Dendritic cell treated with granulocyte-macrophage colony-stimulating factor and Interleukin-4, amounts not matched to agents 40 ng/mL and 50 ng/mL, for 4 days (primary cell): ENCODE results near the gene B3GALT5.
"Not testable (repeated sequence)": the region's sequence is repeated elsewhere in the genome, so short reads cannot be mapped to it uniquely, and the experiment has no call there.

ENCODE experiments used
- H3K27ac Mint-ChIP-seq: one replicate; pipeline ENCODE4 v1.8.0; 2022; ENCODE audit warnings: mild to moderate bottlenecking, mixed read lengths
- H3K27me3 Mint-ChIP-seq: one replicate; pipeline ENCODE4 v1.8.0; 2022; ENCODE audit warnings: mild to moderate bottlenecking, mixed read lengths
- H3K36me3 Mint-ChIP-seq: one replicate; pipeline ENCODE4 v1.8.0; 2022; ENCODE audit warnings: low read depth, mixed read lengths
- H3K4me1 Mint-ChIP-seq: one replicate; pipeline ENCODE4 v1.8.0; 2022; ENCODE audit warnings: low read depth, mixed read lengths
- H3K4me3 Mint-ChIP-seq: one replicate; pipeline ENCODE4 v1.8.0; 2022; ENCODE audit warnings: mild to moderate bottlenecking, moderate library complexity, mixed read lengths
- H3K9me3 Mint-ChIP-seq: one replicate; pipeline ENCODE4 v1.8.0; 2022; ENCODE audit warnings: mixed read lengths
- intact Hi-C: fragments of 100-400 bp; cut with micrococcal nuclease; formaldehyde crosslinking; loops from one replicate; pipeline ENCODE4 v1.15.0; 2022

B3GALT5 gene

GRCh38 chr21:39612233-39613040 lies at the start of gene B3GALT5:
Gene B3GALT5 (plus strand): TSS chr21:39612940. CDS start chr21:39660560, 47,620 bp downstream.
- no peaks in the 10 kb centered on the region for H3K36me3 Mint-ChIP-seq
- no peak within 1 kb of the TSS for H3K27ac Mint-ChIP-seq
- no peaks in the 10 kb centered on the region for H3K9me3 Mint-ChIP-seq
- intact Hi-C loops = no loop called here
- peaks cover 45% of the 10 kb centered on the region for H3K27me3 Mint-ChIP-seq
- no peaks in the 10 kb centered on the region for H3K4me1 Mint-ChIP-seq
- H3K4me3 Mint-ChIP-seq = no peak within 1 kb of the TSS

GRCh38 chr21:39564200-39564599 lies 48.5 kb upstream of the B3GALT5 start:
- no peak overlapping the region for H3K27ac Mint-ChIP-seq
- intact Hi-C loops = no loop called here

GRCh38 chr21:39567180-39567972 lies 45.4 kb upstream of the B3GALT5 start:
- intact Hi-C loops = no loop called here
- H3K9me3 Mint-ChIP-seq = no peaks in the 10 kb centered on the region
- no peak overlapping the region for H3K27ac Mint-ChIP-seq
- no peaks in the 10 kb centered on the region for H3K36me3 Mint-ChIP-seq
- no peaks in the 10 kb centered on the region for H3K4me1 Mint-ChIP-seq
- H3K4me3 Mint-ChIP-seq = no peak overlapping the region
- H3K27me3 Mint-ChIP-seq = no peaks in the 10 kb centered on the region

More at GRCh38 chr21:39564200-39564599, 48.5 kb upstream of the B3GALT5 start:
- Mint-ChIP-seq H3K9me3 (no peaks in the 10 kb centered on the region), H3K27me3 (no peaks in the 10 kb centered on the region), H3K4me3 (no peak overlapping the region), H3K36me3 (no peaks in the 10 kb centered on the region), H3K4me1 (no peaks in the 10 kb centered on the region)

GRCh38 chr21:39568361-39568760 lies 44.4 kb upstream of the B3GALT5 start:
- no peaks in the 10 kb centered on the region for H3K4me1 Mint-ChIP-seq
- H3K4me3 Mint-ChIP-seq = no peak overlapping the region
- intact Hi-C loops = no loop called here
- H3K9me3 Mint-ChIP-seq = no peaks in the 10 kb centered on the region
- no peaks in the 10 kb centered on the region for H3K27me3 Mint-ChIP-seq
- H3K36me3 Mint-ChIP-seq = no peaks in the 10 kb centered on the region
- H3K27ac Mint-ChIP-seq = no peak overlapping the region

- H3K4me1 Mint-ChIP-seq = peaks cover 6% of the 10 kb centered on the region
- no peaks in the 10 kb centered on the region for H3K9me3 Mint-ChIP-seq
- H3K27ac Mint-ChIP-seq = no peak overlapping the region
- intact Hi-C loops = no loop called here
- no peaks in the 10 kb centered on the region for H3K27me3 Mint-ChIP-seq
- H3K4me3 Mint-ChIP-seq = no peak overlapping the region
- H3K36me3 Mint-ChIP-seq = no peaks in the 10 kb centered on the region
These were observed 37.0 kb upstream of the B3GALT5 start for GRCh38 chr21:39575775-39576174.

- no peaks in the 10 kb centered on the region for H3K9me3 Mint-ChIP-seq
- no peak overlapping the region for H3K27ac Mint-ChIP-seq
- H3K36me3 Mint-ChIP-seq = no peaks in the 10 kb centered on the region
- H3K4me3 Mint-ChIP-seq = no peak overlapping the region
- peaks cover 6% of the 10 kb centered on the region for H3K4me1 Mint-ChIP-seq
- no peaks in the 10 kb centered on the region for H3K27me3 Mint-ChIP-seq
- intact Hi-C loops = no loop called here
These were observed 36.1 kb upstream of the B3GALT5 start for GRCh38 chr21:39576518-39577128.

GRCh38 chr21:39579734-39580332 lies 32.9 kb upstream of the B3GALT5 start:
- Mint-ChIP-seq H3K27ac (no peak overlapping the region), H3K9me3 (no peaks in the 10 kb centered on the region), H3K27me3 (no peaks in the 10 kb centered on the region), H3K36me3 (no peaks in the 10 kb centered on the region), H3K4me3 (no peak overlapping the region), H3K4me1 (peaks cover 6% of the 10 kb centered on the region)
- intact Hi-C loops = no loop called here

- H3K4me1 Mint-ChIP-seq = peaks cover 6% of the 10 kb centered on the region
- intact Hi-C loops = no loop called here
- no peaks in the 10 kb centered on the region for H3K9me3 Mint-ChIP-seq
- no peak overlapping the region for H3K27ac Mint-ChIP-seq
- H3K4me3 Mint-ChIP-seq = no peak overlapping the region
- no peaks in the 10 kb centered on the region for H3K27me3 Mint-ChIP-seq
- no peaks in the 10 kb centered on the region for H3K36me3 Mint-ChIP-seq
These were observed 32.0 kb upstream of the B3GALT5 start for GRCh38 chr21:39580744-39581143.

GRCh38 chr21:39581414-39581813 lies 31.3 kb upstream of the B3GALT5 start:
- Mint-ChIP-seq H3K27me3 (peaks cover 2% of the 10 kb centered on the region), H3K9me3 (no peaks in the 10 kb centered on the region), H3K4me3 (no peak overlapping the region), H3K4me1 (peaks cover 6% of the 10 kb centered on the region), H3K27ac (no peak overlapping the region), H3K36me3 (no peaks in the 10 kb centered on the region)
- intact Hi-C loops = no loop called here

GRCh38 chr21:39582749-39583148 lies 30.0 kb upstream of the B3GALT5 start:
- peaks cover 2% of the 10 kb centered on the region for H3K27me3 Mint-ChIP-seq
- no peaks in the 10 kb centered on the region for H3K4me1 Mint-ChIP-seq
- no peaks in the 10 kb centered on the region for H3K36me3 Mint-ChIP-seq
- H3K9me3 Mint-ChIP-seq = peaks cover 3% of the 10 kb centered on the region
- no peak overlapping the region for H3K27ac Mint-ChIP-seq
- intact Hi-C loops = no loop called here
- H3K4me3 Mint-ChIP-seq = no peak overlapping the region

GRCh38 chr21:39583586-39583985 lies 29.2 kb upstream of the B3GALT5 start:
- peaks cover 11% of the 10 kb centered on the region for H3K9me3 Mint-ChIP-seq
- intact Hi-C loops, H3K4me3 Mint-ChIP-seq, H3K27me3 Mint-ChIP-seq, H3K27ac Mint-ChIP-seq, H3K4me1 Mint-ChIP-seq, H3K36me3 Mint-ChIP-seq: not testable (repeated sequence)

GRCh38 chr21:39587376-39587775 lies 25.4 kb upstream of the B3GALT5 start:
- Mint-ChIP-seq H3K27ac (no peak overlapping the region), H3K4me1 (no peaks in the 10 kb centered on the region), H3K36me3 (no peaks in the 10 kb centered on the region), H3K4me3 (no peak overlapping the region), H3K27me3 (peaks cover 2% of the 10 kb centered on the region), H3K9me3 (peaks cover 19% of the 10 kb centered on the region)
- intact Hi-C loops = no loop called here

GRCh38 chr21:39588884-39589283 lies 23.9 kb upstream of the B3GALT5 start:
- no peaks in the 10 kb centered on the region for H3K36me3 Mint-ChIP-seq
- peaks cover 19% of the 10 kb centered on the region for H3K9me3 Mint-ChIP-seq

GRCh38 chr21:39593522-39593921 lies 19.2 kb upstream of the B3GALT5 start:
- Mint-ChIP-seq H3K4me1 (no peaks in the 10 kb centered on the region), H3K9me3 (peaks cover 8% of the 10 kb centered on the region), H3K36me3 (no peaks in the 10 kb centered on the region), H3K27ac (no peak overlapping the region), H3K4me3 (no peak overlapping the region), H3K27me3 (peaks cover 1% of the 10 kb centered on the region)
- intact Hi-C loops = no loop called here

More at GRCh38 chr21:39588884-39589283, 23.9 kb upstream of the B3GALT5 start:
- intact Hi-C loops = no loop called here
- no peak overlapping the region for H3K27ac Mint-ChIP-seq
- H3K4me3 Mint-ChIP-seq = no peak overlapping the region
- H3K4me1 Mint-ChIP-seq = no peaks in the 10 kb centered on the region
- peaks cover 2% of the 10 kb centered on the region for H3K27me3 Mint-ChIP-seq
